Ovary (tissue), 3 donors: ENCODE results near the gene SPG11.

Experiments used
- EP300 ChIP-seq: sonication (generic); formaldehyde crosslinking; IDR thresholded peaks from one replicate; pipeline ENCODE4 v1.6.1; 2017; ENCODE audit warnings: antibody characterized with exemption
- TF ChIP-seq, protein P1 (sequence below), 3 donors: fragments of 450-650 bp in 2 of 3; fragments of 200-600 bp in 1 of 3; IDR thresholded peaks; one replicate each; pipeline versions ENCODE4 v1.5.1 to v1.8.0; 2016 to 2022; ENCODE audit warnings: antibody characterized with exemption in 3 of 3, mild to moderate bottlenecking in 1 of 3
- donor health status: DM: no; HTN: no; CAD: no.

DNA sequence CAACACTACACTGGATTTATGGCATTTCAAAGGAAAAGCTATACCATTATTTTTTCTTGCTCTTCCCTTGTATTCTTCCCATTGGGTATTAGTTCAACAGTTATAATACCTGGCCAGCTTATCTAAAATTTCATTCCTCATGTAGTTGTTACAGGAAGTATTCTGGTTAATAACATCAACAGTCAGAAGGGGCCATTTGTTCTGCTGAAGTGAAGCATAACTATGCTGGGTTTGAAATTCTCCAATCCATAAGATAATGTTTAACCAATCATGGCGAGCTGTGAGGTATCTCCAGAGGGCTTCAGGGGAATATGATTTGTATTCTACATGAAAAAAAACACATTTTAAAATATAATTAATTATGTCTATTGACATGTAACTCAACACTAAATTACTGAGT is 43.4 kb downstream of the SPG11 start:
- TF ChIP-seq, protein P1, sequence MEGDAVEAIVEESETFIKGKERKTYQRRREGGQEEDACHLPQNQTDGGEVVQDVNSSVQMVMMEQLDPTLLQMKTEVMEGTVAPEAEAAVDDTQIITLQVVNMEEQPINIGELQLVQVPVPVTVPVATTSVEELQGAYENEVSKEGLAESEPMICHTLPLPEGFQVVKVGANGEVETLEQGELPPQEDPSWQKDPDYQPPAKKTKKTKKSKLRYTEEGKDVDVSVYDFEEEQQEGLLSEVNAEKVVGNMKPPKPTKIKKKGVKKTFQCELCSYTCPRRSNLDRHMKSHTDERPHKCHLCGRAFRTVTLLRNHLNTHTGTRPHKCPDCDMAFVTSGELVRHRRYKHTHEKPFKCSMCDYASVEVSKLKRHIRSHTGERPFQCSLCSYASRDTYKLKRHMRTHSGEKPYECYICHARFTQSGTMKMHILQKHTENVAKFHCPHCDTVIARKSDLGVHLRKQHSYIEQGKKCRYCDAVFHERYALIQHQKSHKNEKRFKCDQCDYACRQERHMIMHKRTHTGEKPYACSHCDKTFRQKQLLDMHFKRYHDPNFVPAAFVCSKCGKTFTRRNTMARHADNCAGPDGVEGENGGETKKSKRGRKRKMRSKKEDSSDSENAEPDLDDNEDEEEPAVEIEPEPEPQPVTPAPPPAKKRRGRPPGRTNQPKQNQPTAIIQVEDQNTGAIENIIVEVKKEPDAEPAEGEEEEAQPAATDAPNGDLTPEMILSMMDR (IDR thresholded peaks at IDR 0.05), result no peak
- TF ChIP-seq EP300, result no peak
